Liver (tissue), 3 donors: ENCODE measurements around the gene NUP50.

Source experiments
- ATF3 ChIP-seq: IDR thresholded peaks from 2 replicates; pipeline ENCODE4 v1.6.1; 2016; ENCODE audit warnings: antibody characterized with exemption
- CTCF ChIP-seq: fragments of 150-350 bp; IDR thresholded peaks from 2 replicates; pipeline ENCODE4 v1.5.1; 2017; ENCODE audit warnings: improper control_type of control experiment, low read depth, low read length; ENCODE audit not compliant: missing input control
- JUND ChIP-seq, 2 donors: IDR thresholded peaks; 2 replicates each; pipeline ENCODE4 v1.6.1; 2016; ENCODE audit warnings: antibody characterized with exemption in 2 of 2
- REST ChIP-seq: IDR thresholded peaks from 2 replicates; pipeline ENCODE4 v1.6.1; 2016; ENCODE audit warnings: antibody characterized with exemption, mild to moderate bottlenecking
- SP1 ChIP-seq: IDR thresholded peaks from 2 replicates; pipeline ENCODE4 v1.6.1; 2018; ENCODE audit warnings: antibody characterized with exemption, mild to moderate bottlenecking
- TAF1 ChIP-seq: conservative IDR thresholded peaks from 2 replicates; pipeline ENCODE4 v1.6.1; 2016; ENCODE audit warnings: antibody characterized with exemption, mild to moderate bottlenecking
- ZBTB33 ChIP-seq: IDR thresholded peaks from 2 replicates; pipeline ENCODE4 v1.6.1; 2016; ENCODE audit warnings: antibody characterized with exemption
- donor health status: healthy.
- donor health status: healthy.

GRCh38 chr22:45149671-45150070, 14.1 kb upstream of the NUP50 start:
- TF ChIP-seq REST (no peak), CTCF (no peak), ZBTB33 (no peak), ATF3 (no peak), SP1 (no peak), TAF1 (no peak), JUND (IDR thresholded peaks at IDR 0.05) (no peak)
